ENCODE measurements around the gene ADARB2. TPM values are rescaled to one million over a fixed set of nuclear protein-coding genes. Genes with fewer than 3 reads are reported as not detected.

Gene ADARB2
- total RNA-seq, 4 donors from 2014 or later, result 2.0 to 9.9 (median 5.1) TPM

DNA sequence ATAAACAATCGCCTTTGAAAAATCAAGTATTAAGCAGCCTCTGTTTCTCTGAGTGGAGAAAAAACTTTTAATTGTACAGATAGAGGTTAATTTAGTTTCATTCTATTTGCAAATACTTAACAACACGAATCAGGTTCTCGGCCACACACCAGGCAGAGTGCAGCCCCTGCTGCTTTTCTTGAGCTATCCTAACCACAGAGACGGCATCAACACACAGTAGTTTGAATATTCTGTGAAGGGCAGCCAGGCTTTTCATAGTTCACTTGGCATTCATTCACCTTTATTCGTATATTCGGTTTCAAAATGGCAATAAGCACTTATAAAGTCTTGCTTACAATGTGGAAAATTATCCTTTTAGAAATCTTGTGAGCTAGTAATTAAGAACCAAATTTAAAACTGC is 5.7 kb downstream of the ADARB2 start:
- Histone ChIP-seq H3K36me3 (no peaks in the 10 kb centered on the region), H3K4me3 (no peak overlapping the region), H3K4me1 (peaks cover 0 to 4% (median 2%) of the 10 kb centered on the region in 4 donors), H3K27me3 (peaks cover 0 to 2% of the 10 kb centered on the region in 2 donors), H3K9me3 (no peaks in the 10 kb centered on the region), H3K27ac (no peak overlapping the region)
- no peak for DNase-seq
- TF ChIP-seq POLR2A (IDR thresholded peaks at IDR 0.05), result no peak
- TF ChIP-seq, protein P1, sequence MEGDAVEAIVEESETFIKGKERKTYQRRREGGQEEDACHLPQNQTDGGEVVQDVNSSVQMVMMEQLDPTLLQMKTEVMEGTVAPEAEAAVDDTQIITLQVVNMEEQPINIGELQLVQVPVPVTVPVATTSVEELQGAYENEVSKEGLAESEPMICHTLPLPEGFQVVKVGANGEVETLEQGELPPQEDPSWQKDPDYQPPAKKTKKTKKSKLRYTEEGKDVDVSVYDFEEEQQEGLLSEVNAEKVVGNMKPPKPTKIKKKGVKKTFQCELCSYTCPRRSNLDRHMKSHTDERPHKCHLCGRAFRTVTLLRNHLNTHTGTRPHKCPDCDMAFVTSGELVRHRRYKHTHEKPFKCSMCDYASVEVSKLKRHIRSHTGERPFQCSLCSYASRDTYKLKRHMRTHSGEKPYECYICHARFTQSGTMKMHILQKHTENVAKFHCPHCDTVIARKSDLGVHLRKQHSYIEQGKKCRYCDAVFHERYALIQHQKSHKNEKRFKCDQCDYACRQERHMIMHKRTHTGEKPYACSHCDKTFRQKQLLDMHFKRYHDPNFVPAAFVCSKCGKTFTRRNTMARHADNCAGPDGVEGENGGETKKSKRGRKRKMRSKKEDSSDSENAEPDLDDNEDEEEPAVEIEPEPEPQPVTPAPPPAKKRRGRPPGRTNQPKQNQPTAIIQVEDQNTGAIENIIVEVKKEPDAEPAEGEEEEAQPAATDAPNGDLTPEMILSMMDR (IDR thresholded peaks at IDR 0.05), result no peak

DNA sequence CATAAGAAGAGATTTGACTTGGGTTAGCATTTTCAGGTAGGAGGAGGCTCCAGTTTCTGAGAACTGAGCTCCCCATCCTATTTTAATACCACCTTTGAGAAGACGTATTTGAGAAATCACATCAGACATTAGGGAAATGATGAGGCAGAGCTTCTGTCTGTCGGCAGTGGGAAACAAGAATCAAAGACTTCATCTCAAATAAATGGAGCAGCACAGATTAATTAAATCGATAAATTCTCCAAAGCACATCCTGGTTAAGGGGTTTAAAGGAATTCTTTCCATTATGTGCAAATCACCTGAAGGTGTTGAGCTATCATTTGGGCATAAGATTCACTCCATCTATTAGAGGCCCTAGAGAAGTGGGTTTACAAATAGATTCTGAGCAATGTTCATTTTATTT is 7.6 kb downstream of the ADARB2 start:
- H3K27me3 ChIP-seq, result no peaks in the 10 kb centered on the region
- no peak for DNase-seq
- H3K4me1 ChIP-seq, result no peaks in the 10 kb centered on the region
- H3K9me3 ChIP-seq, result no peaks in the 10 kb centered on the region
- no peaks in the 10 kb centered on the region for H3K36me3 ChIP-seq
- no peak overlapping the region for H3K4me3 ChIP-seq
- H3K27ac ChIP-seq, result no peak overlapping the region
- TF ChIP-seq, protein P1 (IDR thresholded peaks at IDR 0.05), result no peak

GRCh38 chr10:1726861-1727260 is 10.5 kb downstream of the ADARB2 start:
- no peak for DNase-seq
- Histone ChIP-seq H3K9me3 (no peaks in the 10 kb centered on the region), H3K27me3 (no peaks in the 10 kb centered on the region), H3K36me3 (no peaks in the 10 kb centered on the region), H3K4me3 (no peak overlapping the region), H3K4me1 (no peaks in the 10 kb centered on the region), H3K27ac (no peak overlapping the region)
- TF ChIP-seq, protein P1 (IDR thresholded peaks at IDR 0.05), result no peak
- TF ChIP-seq POLR2A (IDR thresholded peaks at IDR 0.05), result no peak

- Histone ChIP-seq H3K27ac (no peak overlapping the region), H3K4me1 (no peaks in the 10 kb centered on the region), H3K36me3 (no peaks in the 10 kb centered on the region), H3K9me3 (no peaks in the 10 kb centered on the region), H3K4me3 (no peak overlapping the region), H3K27me3 (no peaks in the 10 kb centered on the region)
- TF ChIP-seq, protein P1 (IDR thresholded peaks at IDR 0.05), result no peak
- no peak for TF ChIP-seq POLR2A (IDR thresholded peaks at IDR 0.05)
- no peak for DNase-seq
These were observed 12.3 kb downstream of the ADARB2 start for GRCh38 chr10:1724921-1725488.

DNA sequence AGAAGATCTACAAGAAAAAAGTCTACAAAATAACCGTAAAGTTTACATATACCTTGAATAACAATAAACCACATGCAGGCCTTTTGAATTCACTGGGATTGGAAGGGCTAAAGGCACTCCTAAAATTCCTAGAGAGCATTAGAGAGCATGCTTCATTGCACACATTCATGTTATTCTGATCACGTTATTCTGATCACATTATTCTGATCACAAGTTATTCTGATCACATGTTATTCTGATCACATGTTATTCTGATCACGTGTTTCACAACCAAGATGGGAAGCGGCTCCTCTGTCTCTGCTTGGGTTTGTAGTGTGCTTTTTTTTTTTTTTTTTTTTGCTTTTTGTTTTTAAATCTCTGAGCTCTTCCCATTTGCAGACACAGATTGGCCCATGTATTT is 20.5 kb downstream of the ADARB2 start:
- H3K9me3 ChIP-seq, result no peaks in the 10 kb centered on the region
- no peak overlapping the region for H3K27ac ChIP-seq
- TF ChIP-seq, protein P1 (IDR thresholded peaks at IDR 0.05), result no peak
- no peak for TF ChIP-seq POLR2A (IDR thresholded peaks at IDR 0.05)
- H3K27me3 ChIP-seq, result no peaks in the 10 kb centered on the region
- DNase-seq, result no peak
- H3K36me3 ChIP-seq, result no peaks in the 10 kb centered on the region
- H3K4me3 ChIP-seq, result no peak overlapping the region
- H3K4me1 ChIP-seq, result no peaks in the 10 kb centered on the region

- Histone ChIP-seq H3K36me3 (no peaks in the 10 kb centered on the region), H3K4me3 (no peak overlapping the region), H3K27me3 (no peaks in the 10 kb centered on the region), H3K27ac (no peak overlapping the region), H3K4me1 (no peaks in the 10 kb centered on the region), H3K9me3 (no peaks in the 10 kb centered on the region)
- TF ChIP-seq POLR2A (IDR thresholded peaks at IDR 0.05), result no peak
- TF ChIP-seq, protein P1 (IDR thresholded peaks at IDR 0.05), result peak in 2 of 6 experiments; percentile 22 to 23
- no peak for DNase-seq
These were observed 21.5 kb downstream of the ADARB2 start for GRCh38 chr10:1715821-1716220.

All from Peyer's patch (tissue), 4 donors.